Amniotic stem cell (primary cell): ENCODE data around the gene FBLIM1.

ENCODE experiments used
- DNase-seq: peaks from one replicate; lab custom pipeline; 2025; lab: John Stamatoyannopoulos, UW

The FBLIM1 gene, protein sequence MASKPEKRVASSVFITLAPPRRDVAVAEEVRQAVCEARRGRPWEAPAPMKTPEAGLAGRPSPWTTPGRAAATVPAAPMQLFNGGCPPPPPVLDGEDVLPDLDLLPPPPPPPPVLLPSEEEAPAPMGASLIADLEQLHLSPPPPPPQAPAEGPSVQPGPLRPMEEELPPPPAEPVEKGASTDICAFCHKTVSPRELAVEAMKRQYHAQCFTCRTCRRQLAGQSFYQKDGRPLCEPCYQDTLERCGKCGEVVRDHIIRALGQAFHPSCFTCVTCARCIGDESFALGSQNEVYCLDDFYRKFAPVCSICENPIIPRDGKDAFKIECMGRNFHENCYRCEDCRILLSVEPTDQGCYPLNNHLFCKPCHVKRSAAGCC

DNA sequence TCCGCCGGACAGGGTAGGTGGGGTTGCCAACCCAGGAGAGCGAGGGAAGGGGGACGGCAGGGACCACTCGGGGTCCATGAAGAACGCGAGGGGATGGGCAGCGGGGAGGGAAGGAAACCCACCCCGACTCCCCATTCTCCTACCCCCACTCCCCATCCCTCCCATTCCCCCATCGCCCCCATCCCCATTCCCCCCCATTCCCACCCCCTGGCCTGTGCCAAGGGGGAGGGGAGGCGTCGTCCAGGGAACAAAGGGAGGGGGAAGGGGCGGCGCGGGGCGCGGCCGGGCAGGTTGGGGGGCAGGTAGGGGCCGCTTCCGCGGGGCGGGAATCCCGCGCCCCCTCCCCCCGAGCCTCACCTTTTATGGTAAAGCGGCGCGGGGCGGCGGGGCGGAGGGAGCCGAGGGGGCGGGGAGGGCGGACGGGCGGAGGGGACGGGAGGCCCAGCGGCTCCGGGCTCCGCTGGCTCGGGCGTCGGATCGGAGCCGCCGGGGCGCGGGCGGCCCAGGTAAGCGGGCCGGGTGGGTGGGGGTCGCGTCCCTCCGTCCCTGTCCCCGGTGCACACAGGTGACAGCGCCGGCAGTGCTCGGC is at the start of gene FBLIM1:
Gene FBLIM1, plus strand, starts transcription at position 453 of the 589 bp plus-strand sequence. CDS start 6,189 bp downstream, outside the sequence.
- DNase-seq = no peak

DNA sequence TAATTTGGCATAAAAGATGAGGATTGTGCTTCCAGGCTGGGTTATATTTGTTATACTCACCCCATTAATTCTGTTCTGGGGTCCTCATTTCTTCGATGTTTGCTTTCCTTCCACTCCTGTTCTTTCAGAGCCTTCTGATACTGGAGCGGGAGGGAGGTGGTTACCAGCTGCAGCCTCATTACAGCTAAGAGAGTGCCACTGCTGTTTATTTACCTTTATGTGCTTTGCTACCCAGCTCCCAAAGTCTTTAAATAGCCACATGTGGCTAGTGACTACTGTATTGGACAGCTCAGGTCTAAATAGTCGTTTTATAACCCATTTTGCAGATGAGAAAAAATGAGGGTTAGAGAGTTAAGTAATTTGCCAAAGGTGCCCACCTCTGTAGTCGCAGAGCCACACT is 49.4 kb upstream of the FBLIM1 start:
- no peak for DNase-seq

GRCh38 chr1:15712168-15712567 is 46.4 kb upstream of the FBLIM1 start:
- DNase-seq = no peak

DNA sequence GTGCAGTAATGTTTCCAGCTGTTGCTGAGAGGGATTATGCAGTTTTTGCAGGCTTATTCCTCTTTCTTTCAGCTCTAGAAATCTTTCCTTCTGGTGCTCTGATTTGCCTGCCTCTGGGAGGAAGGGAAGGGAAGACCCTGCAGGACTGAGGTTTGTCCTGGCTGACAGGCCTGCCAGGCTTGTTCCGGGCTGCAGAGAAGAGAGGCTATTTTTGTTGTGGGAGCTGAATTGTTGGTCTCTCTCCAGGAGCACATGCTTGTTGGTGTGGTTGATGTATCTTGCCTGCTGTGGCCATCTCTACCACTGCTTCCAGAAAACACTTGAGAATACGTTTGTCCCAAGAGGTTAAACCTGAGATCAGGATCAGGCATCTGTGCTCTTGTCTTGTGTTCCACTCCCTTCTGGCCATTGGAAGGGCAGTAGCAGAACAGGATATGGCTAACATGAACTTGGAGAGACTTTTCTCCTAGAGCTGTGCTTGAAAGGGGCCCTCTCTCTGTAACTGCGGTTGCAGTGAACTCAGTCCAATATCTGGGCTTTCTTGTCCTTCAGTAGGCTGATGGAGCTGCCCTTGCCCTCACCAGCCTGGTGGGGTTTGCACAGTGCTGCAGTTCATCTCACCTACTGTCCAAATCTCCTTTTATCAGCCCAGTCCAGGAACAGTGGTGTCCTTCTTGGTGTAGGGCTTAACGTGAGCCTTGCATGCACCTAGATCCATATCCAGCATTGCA is 44.0 kb upstream of the FBLIM1 start:
- no peak for DNase-seq

GRCh38 chr1:15717418-15718125 is 41.0 kb upstream of the FBLIM1 start:
- no peak for DNase-seq

DNA sequence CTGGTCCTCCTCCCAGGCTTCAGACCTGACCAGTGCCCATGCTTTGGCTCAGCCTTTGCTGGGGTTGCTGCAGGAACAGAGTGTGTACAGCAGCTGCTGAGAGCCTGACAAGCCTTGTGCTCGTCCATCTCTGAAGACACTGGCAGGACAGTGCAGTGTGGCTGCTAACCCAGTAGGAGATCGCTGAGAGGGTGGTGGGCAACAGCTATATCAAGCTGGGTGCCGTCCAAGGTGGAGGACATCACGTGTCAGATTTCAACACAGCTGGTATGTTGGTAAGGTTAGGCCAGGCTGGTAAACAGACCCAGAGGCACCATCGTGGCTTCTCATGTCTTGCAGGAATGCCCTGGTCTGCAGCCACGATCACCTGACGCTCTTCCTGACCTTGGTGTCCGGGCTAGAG is 40.4 kb upstream of the FBLIM1 start:
- DNase-seq = no peak

DNA sequence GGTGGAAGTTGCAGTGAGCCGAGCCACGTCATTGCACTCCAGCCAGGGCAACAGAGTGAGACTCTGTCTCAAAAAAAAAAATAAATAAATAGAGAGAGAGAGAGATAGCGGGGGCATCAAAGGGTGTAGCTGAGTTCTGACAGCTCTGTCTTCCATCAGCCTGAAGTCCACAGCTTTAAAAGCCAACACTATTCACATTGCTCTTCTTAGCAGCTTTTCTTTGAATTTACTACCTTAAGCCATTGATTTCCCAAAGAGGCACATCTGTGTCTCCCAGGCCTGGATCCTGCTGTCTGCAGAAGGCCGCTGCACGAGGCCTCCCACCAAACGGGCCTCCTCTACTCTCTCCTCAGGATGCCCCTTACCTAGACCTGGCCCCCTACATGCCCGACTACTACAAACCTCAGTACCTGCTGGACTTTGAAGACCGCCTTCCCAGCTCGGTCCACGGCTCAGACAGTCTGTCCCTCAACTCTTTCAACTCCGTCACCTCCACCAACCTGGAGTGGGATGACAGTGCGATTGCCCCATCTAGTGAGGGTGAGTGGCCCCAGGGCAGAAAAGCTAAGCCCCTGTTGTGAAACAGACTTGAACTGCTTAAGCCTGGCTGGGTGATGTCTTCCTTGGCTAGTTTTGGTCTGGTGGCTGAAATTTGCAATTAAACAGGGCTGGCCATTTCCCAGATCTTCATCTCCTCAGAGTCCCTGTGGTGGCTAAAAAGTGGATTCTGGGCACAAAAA is 39.0 kb upstream of the FBLIM1 start:
- no peak for DNase-seq

DNA sequence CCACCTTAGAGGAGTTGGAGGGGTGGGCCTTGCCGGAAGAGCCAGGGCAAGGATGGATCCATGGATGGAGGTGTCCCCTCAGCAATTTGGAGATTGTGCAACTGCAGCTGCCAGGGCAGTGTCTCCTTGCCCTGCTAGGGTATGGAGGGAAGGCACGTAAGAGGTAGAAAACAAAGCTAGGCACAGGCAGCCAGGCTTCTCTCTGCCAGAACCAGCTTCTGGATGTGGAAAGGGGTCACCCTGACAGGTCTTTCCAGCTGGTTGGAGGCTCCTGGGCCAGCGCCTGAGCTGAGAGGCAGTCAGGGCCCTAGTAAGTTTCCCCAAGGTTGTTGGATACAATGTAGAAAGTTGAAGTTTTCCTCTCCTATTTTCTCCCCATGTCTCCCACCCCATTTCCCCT is 37.7 kb upstream of the FBLIM1 start:
- DNase-seq = no peak

GRCh38 chr1:15722411-15722810 is 36.2 kb upstream of the FBLIM1 start:
- DNase-seq = no peak

- no peak for DNase-seq
Measured at GRCh38 chr1:15722836-15723532, 35.6 kb upstream of the FBLIM1 start.

GRCh38 chr1:15723631-15724246 is 34.9 kb upstream of the FBLIM1 start:
- no peak for DNase-seq

DNA sequence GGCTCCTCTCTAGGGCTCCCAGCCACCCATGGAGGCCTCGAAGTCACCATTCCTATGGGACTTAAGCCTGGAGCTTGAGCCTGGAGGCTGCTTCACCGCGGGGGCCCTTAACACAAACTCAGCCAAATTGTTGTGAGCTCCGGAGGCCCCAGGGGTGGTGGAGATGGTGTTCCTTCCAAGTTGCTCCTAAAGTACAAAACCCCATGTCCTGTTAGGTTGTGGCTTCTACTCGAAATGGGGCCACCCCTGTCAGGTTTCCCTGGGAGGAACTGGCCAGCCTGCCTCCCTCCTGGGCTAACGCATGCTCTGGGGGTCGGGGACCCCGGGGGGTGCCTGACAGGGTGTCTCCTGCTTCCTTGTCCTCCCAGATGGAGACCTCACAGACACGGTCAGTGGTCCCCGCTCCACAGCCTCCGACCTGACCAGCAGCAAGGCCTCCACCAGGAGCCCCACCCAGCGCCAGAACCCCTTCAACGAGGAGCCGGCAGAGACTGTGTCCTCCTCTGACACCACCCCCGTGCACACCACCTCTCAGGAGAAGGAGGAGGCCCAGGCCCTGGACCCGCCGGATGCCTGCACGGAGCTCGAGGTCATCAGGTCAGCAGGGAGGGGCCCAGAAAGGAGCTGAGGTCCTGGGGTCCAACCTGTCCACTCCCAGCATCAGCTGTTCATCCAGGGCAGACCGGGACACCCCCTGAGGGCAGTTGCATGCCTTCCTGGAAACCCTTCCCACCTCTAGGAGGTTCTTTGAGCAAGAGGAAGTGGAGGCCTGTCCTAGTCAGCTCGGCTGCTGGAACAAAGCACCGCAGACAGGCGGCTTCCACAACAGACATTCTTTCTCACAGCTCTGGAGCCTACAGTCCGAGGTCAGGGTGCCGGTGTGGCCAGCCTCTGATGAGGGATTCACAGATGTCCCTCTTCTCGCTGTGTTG is 33.4 kb upstream of the FBLIM1 start:
- DNase-seq = no peak

DNA sequence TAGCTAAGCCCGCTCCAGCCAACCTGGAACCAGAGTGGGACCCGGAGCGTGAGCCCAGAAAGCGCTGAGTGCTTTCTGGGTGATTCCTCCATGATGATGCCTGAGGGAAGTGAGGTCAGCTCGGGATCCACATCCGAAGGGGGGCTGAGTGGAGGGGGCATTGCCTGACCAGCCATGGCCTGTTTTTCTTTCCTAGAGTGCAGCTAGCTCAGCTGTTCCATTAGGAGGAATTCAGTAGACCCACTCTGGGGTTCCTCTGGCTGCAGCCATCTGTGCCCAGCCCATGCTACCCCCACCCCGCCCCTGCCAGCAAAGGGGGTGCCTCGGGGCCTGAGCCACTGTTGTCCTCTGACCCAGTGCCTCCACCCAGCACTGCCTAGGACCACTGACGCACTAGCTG is 32.1 kb upstream of the FBLIM1 start:
- no peak for DNase-seq

DNA sequence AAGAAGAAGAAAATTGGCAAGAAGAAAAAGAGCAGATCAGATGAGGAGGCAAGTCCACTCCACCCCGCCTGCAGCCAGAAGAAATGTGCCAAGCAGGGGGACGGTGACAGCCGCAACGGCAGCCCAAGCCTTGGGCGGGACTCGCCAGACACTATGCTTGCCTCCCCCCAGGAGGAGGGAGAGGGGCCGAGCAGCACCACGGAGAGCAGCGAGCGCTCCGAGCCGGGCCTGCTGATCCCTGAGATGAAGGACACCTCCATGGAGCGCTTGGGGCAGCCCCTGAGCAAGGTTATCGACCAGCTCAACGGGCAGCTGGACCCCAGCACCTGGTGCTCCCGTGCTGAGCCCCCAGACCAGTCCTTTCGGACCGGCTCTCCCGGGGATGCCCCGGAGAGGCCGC is 31.6 kb upstream of the FBLIM1 start:
- DNase-seq = no peak

DNA sequence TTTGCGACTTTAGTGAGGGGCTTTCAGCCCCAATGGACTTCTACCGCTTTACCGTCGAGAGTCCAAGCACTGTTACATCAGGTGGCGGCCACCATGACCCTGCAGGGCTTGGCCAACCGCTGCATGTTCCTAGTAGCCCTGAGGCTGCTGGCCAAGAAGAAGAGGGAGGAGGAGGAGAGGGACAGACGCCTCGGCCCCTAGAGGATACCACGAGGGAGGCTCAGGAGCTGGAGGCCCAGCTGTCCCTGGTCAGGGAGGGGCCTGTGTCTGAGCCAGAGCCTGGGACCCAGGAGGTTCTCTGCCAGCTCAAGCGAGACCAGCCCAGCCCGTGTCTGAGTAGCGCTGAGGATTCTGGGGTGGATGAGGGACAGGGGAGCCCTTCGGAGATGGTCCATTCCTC is 31.2 kb upstream of the FBLIM1 start:
- DNase-seq = no peak

GRCh38 chr1:15727866-15728534 is 30.6 kb upstream of the FBLIM1 start:
- DNase-seq = no peak

- no peak for DNase-seq
Measured at GRCh38 chr1:15728937-15729657, 29.5 kb upstream of the FBLIM1 start.

GRCh38 chr1:15730423-15730822 is 28.2 kb upstream of the FBLIM1 start:
- DNase-seq = no peak
